Measurements from ENCODE around the gene ZDHHC12.

DNA sequence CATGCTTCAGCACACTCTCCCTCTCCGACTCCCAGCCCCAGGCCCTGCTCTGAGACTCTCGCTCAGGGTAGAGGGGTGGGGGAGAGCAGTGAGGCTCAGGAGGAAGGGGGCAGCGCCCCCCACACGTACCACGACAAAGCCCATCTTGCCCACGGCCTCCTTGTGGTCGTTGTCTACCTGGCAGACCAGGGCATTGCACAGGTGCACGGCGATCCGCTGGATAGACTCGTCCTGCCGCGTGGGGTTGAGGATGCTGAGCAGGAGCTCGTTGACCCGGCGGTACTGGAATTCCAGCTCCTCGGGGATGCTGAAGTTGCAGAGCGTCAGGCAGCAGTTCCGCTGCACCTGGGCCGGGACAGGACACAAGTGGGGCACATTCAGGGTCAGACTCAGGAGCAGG is 18.5 kb upstream of the ZDHHC12 start:
- TF ChIP-seq, protein P1, sequence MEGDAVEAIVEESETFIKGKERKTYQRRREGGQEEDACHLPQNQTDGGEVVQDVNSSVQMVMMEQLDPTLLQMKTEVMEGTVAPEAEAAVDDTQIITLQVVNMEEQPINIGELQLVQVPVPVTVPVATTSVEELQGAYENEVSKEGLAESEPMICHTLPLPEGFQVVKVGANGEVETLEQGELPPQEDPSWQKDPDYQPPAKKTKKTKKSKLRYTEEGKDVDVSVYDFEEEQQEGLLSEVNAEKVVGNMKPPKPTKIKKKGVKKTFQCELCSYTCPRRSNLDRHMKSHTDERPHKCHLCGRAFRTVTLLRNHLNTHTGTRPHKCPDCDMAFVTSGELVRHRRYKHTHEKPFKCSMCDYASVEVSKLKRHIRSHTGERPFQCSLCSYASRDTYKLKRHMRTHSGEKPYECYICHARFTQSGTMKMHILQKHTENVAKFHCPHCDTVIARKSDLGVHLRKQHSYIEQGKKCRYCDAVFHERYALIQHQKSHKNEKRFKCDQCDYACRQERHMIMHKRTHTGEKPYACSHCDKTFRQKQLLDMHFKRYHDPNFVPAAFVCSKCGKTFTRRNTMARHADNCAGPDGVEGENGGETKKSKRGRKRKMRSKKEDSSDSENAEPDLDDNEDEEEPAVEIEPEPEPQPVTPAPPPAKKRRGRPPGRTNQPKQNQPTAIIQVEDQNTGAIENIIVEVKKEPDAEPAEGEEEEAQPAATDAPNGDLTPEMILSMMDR (IDR thresholded peaks at IDR 0.05) = no peak
- TF ChIP-seq POLR2A (IDR thresholded peaks at IDR 0.05) = no peak

Measured in esophagus squamous epithelium (tissue), 4 donors.